Upper lobe of left lung (tissue), 6 donors: ENCODE measurements around the gene POM121L2. TPM values are rescaled to one million over a fixed set of nuclear protein-coding genes. Genes with fewer than 3 reads are reported as not detected.

Source experiments
- ATAC-seq, 2 donors: fragments of 200-7000 bp; cut with Tn5 transposase; one replicate each; pipeline ENCODE4 v1.9.1; 2022; ENCODE audit warnings: mild to moderate bottlenecking in 2 of 2, moderate library complexity in 2 of 2; ENCODE audit not compliant: low FRiP score in 2 of 2
- DNase-seq, 2 donors: peaks; one replicate each; pipeline ENCODE4 v3.0.0-alpha.2; 2019 to 2020
- H3K27ac ChIP-seq, 4 donors: fragments of 200-600 bp; sonication (generic); one replicate each; pipeline ENCODE4 v1.5.1; 2016 to 2019
- H3K27me3 ChIP-seq, 4 donors: fragments of 200-600 bp; sonication (generic); one replicate each; pipeline ENCODE4 v1.5.1; 2017 to 2019
- H3K36me3 ChIP-seq, 4 donors: fragments of 200-600 bp; sonication (generic); one replicate each; pipeline ENCODE4 v1.5.1; 2016 to 2019
- H3K4me1 ChIP-seq, 4 donors: fragments of 200-600 bp; sonication (generic); one replicate each; pipeline ENCODE4 v1.5.1; 2018 to 2019
- H3K4me3 ChIP-seq, 4 donors: fragments of 200-600 bp; sonication (generic); one replicate each; pipeline ENCODE4 v1.5.1; 2017 to 2019; ENCODE audit warnings: mild to moderate bottlenecking in 2 of 4, moderate library complexity in 1 of 4
- H3K9me3 ChIP-seq, 4 donors: fragments of 200-600 bp; sonication (generic); one replicate each; pipeline ENCODE4 v1.5.1; 2018 to 2019
- EP300 ChIP-seq, 4 donors: sonication (generic); formaldehyde crosslinking; IDR thresholded peaks; one replicate each; pipeline ENCODE4 v1.5.1; 2017; ENCODE audit warnings: antibody characterized with exemption in 4 of 4, control low read depth in 2 of 4
- POLR2A ChIP-seq, 4 donors: fragments of 450-650 bp; IDR thresholded peaks; one replicate each; pipeline ENCODE4 v1.5.1; 2016 to 2017; ENCODE audit warnings: antibody characterized with exemption in 4 of 4, mild to moderate bottlenecking in 2 of 4
- POLR2AphosphoS5 ChIP-seq, 2 donors: sonication (generic); formaldehyde crosslinking; IDR thresholded peaks; one replicate each; pipeline ENCODE4 v1.5.1; 2017; ENCODE audit warnings: antibody characterized with exemption in 2 of 2
- WGBS, 2 donors: methylation state at CpG; one replicate each; pipeline ENCODE4 v1.1.5; 2017 to 2018; 5-methylcytosine and 5-hydroxymethylcytosine counted together
- total RNA-seq, 6 donors: library from RNA; depleted of rRNA in 4 of 6; stranded (reverse); fragments of >200 nt in 4 of 6; gene quantifications; one replicate each; pipeline versions ENCODE4 v1.1.0 to v1.2.1, GENCODE V29; 2016 to 2021
- TF ChIP-seq, protein P1 (sequence below), 6 experiments: fragments of 450-650 bp in 4 of 6; fragments of 200-600 bp in 2 of 6; sonication (generic) in 2 of 6; IDR thresholded peaks; one replicate each; pipeline ENCODE4 v1.5.1; 2016 to 2019; ENCODE audit warnings: antibody characterized with exemption in 6 of 6
- donor health status: DM: no; HTN: no; CAD: no; lungs with moderate emphysema.
- donor health status: DM: no; HTN: yes; CAD: no; lungs with severe emphysema.

Gene POM121L2
- total RNA-seq, result not detected

GRCh38 chr6:27312146-27312949 is at the start of gene POM121L2:
Gene POM121L2, minus strand, starts transcription at chr6:27312273. Its CDS starts 103 bp downstream, at chr6:27312170.
- no peaks in the 10 kb centered on the region for H3K9me3 ChIP-seq
- peaks cover 0 to 4% (median 1%) of the 10 kb centered on the region in 4 donors for H3K27me3 ChIP-seq
- H3K4me1 ChIP-seq, result peaks cover 6 to 15% (median 9%) of the 10 kb centered on the region in 4 donors
- 0 to 2% methylated on average over 15 to 45 of the region's 64 CpGs for WGBS, 2 donors
- DNase-seq (peak; percentile 77 to 83), ATAC-seq (peak; percentile 72)
- peak within 1 kb of the TSS in 3 of 4 donors; percentile 38 to 53 (median 52) for H3K4me3 ChIP-seq
- no peak for TF ChIP-seq POLR2A (IDR thresholded peaks at IDR 0.05)
- TF ChIP-seq, protein P1, sequence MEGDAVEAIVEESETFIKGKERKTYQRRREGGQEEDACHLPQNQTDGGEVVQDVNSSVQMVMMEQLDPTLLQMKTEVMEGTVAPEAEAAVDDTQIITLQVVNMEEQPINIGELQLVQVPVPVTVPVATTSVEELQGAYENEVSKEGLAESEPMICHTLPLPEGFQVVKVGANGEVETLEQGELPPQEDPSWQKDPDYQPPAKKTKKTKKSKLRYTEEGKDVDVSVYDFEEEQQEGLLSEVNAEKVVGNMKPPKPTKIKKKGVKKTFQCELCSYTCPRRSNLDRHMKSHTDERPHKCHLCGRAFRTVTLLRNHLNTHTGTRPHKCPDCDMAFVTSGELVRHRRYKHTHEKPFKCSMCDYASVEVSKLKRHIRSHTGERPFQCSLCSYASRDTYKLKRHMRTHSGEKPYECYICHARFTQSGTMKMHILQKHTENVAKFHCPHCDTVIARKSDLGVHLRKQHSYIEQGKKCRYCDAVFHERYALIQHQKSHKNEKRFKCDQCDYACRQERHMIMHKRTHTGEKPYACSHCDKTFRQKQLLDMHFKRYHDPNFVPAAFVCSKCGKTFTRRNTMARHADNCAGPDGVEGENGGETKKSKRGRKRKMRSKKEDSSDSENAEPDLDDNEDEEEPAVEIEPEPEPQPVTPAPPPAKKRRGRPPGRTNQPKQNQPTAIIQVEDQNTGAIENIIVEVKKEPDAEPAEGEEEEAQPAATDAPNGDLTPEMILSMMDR (IDR thresholded peaks at IDR 0.05), result peak in 5 of 6 experiments; percentile 31 to 63 (median 60)
- no peaks in the 10 kb centered on the region for H3K36me3 ChIP-seq
- no peak within 1 kb of the TSS for H3K27ac ChIP-seq

GRCh38 chr6:27359231-27359630 is 47.2 kb upstream of the POM121L2 start:
- WGBS, 2 donors, result 85 to 94% methylated on average over 1 of the region's 1 CpG
- peaks cover 0 to 33% (median 8%) of the 10 kb centered on the region in 4 donors for H3K36me3 ChIP-seq
- H3K9me3 ChIP-seq, result peaks cover 17 to 36% (median 25%) of the 10 kb centered on the region in 4 donors
- ATAC-seq (no peak), DNase-seq (no peak)
- no peak overlapping the region for H3K27ac ChIP-seq
- H3K4me3 ChIP-seq, result no peak overlapping the region
- H3K27me3 ChIP-seq, result no peaks in the 10 kb centered on the region
- TF ChIP-seq, protein P1 (IDR thresholded peaks at IDR 0.05), result no peak
- TF ChIP-seq POLR2AphosphoS5 (IDR thresholded peaks at IDR 0.05) (no peak), POLR2A (IDR thresholded peaks at IDR 0.05) (no peak), EP300 (IDR thresholded peaks at IDR 0.05) (no peak)
- H3K4me1 ChIP-seq, result no peaks in the 10 kb centered on the region

- 75 to 78% methylated on average over 2 of the region's 2 CpGs for WGBS, 2 donors
- no peak for ATAC-seq
Observed at GRCh38 chr6:27358786-27359185, 46.7 kb upstream of the POM121L2 start.

GRCh38 chr6:27352850-27353249 is 40.8 kb upstream of the POM121L2 start:
- TF ChIP-seq, protein P1 (IDR thresholded peaks at IDR 0.05), result no peak
- TF ChIP-seq EP300 (IDR thresholded peaks at IDR 0.05), result no peak
- WGBS, 2 donors, result 79 to 84% methylated on average over 4 of the region's 4 CpGs
- H3K36me3 ChIP-seq, result no peaks in the 10 kb centered on the region

More at GRCh38 chr6:27358786-27359185, 46.7 kb upstream of the POM121L2 start:
- H3K4me3 ChIP-seq, result no peak overlapping the region
- no peaks in the 10 kb centered on the region for H3K27me3 ChIP-seq
- H3K36me3 ChIP-seq, result peaks cover 0 to 33% (median 8%) of the 10 kb centered on the region in 4 donors
- H3K4me1 ChIP-seq, result no peaks in the 10 kb centered on the region
- DNase-seq, result no peak
- no peak for TF ChIP-seq EP300 (IDR thresholded peaks at IDR 0.05)
- no peak for TF ChIP-seq POLR2A (IDR thresholded peaks at IDR 0.05)
- TF ChIP-seq, protein P1 (IDR thresholded peaks at IDR 0.05), result no peak
- TF ChIP-seq POLR2AphosphoS5 (IDR thresholded peaks at IDR 0.05), result no peak
- peaks cover 17 to 39% (median 25%) of the 10 kb centered on the region in 4 donors for H3K9me3 ChIP-seq
- H3K27ac ChIP-seq, result no peak overlapping the region

More at GRCh38 chr6:27352850-27353249, 40.8 kb upstream of the POM121L2 start:
- Histone ChIP-seq H3K9me3 (peaks cover 0 to 24% (median 5%) of the 10 kb centered on the region in 4 donors), H3K4me1 (no peaks in the 10 kb centered on the region), H3K4me3 (no peak overlapping the region), H3K27me3 (no peaks in the 10 kb centered on the region), H3K27ac (no peak overlapping the region)
- DNase-seq (no peak), ATAC-seq (no peak)
